T-helper 9 cell (primary cell): ENCODE data around the gene UTP14C.
"Not testable (repeated sequence)": the region's sequence is repeated elsewhere in the genome, so short reads cannot be mapped to it uniquely, and the experiment has no call there.

ENCODE experiments used
- DNase-seq: peaks from one replicate; pipeline ENCODE4 v3.0.0-alpha.2; 2020
- total RNA-seq, 2 donors: gene quantifications; one replicate each; lab custom pipeline; 2026; lab: John Stamatoyannopoulos, UW

UTP14C gene
- total RNA-seq: 0 reads per million in 2 donors

GRCh38 chr13:52024481-52024880 is at the start of gene UTP14C:
TSS of gene UTP14C (plus strand) at chr13:52024691. CDS start at chr13:52028805, 4,114 bp downstream.
- DNase-seq: no peak

GRCh38 chr13:51976423-51976822 is 48.1 kb upstream of the UTP14C start:
- DNase-seq: no peak

- DNase-seq: no peak
These were observed 47.6 kb upstream of the UTP14C start for GRCh38 chr13:51976890-51977289.

- no peak for DNase-seq
These were observed 46.9 kb upstream of the UTP14C start for GRCh38 chr13:51977625-51978024.

- DNase-seq: no peak
These were observed 45.5 kb upstream of the UTP14C start for GRCh38 chr13:51978796-51979556.

- no peak for DNase-seq
These were observed 43.6 kb upstream of the UTP14C start for GRCh38 chr13:51980908-51981307.

GRCh38 chr13:51981355-51981754 is 43.1 kb upstream of the UTP14C start:
- no peak for DNase-seq

- DNase-seq: not testable (repeated sequence)
These were observed 41.2 kb upstream of the UTP14C start for GRCh38 chr13:51983292-51983691.

GRCh38 chr13:51984904-51985303 is 39.6 kb upstream of the UTP14C start:
- DNase-seq: not testable (repeated sequence)

GRCh38 chr13:51988988-51989618 is 35.4 kb upstream of the UTP14C start:
- no peak for DNase-seq

GRCh38 chr13:51993713-51994112 is 30.8 kb upstream of the UTP14C start:
- DNase-seq: no peak

GRCh38 chr13:51995677-51996551 is 28.6 kb upstream of the UTP14C start:
- DNase-seq: no peak

- no peak for DNase-seq
These were observed 27.9 kb upstream of the UTP14C start for GRCh38 chr13:51996641-51997040.

- DNase-seq: no peak
These were observed 27.3 kb upstream of the UTP14C start for GRCh38 chr13:51997186-51997585.

GRCh38 chr13:51997641-51998330 is 26.7 kb upstream of the UTP14C start:
- DNase-seq: no peak

GRCh38 chr13:51998723-51999509 is 25.6 kb upstream of the UTP14C start:
- no peak for DNase-seq

GRCh38 chr13:51999510-51999911 is 25.0 kb upstream of the UTP14C start:
- DNase-seq: no peak

GRCh38 chr13:51999921-52000320 is 24.6 kb upstream of the UTP14C start:
- no peak for DNase-seq

GRCh38 chr13:52001120-52001731 is 23.3 kb upstream of the UTP14C start:
- no peak for DNase-seq

- DNase-seq: no peak
These were observed 22.1 kb upstream of the UTP14C start for GRCh38 chr13:52002361-52002760.

- no peak for DNase-seq
These were observed 20.9 kb upstream of the UTP14C start for GRCh38 chr13:52003541-52003940.
